Adrenal gland (tissue), 12 donors: Measurements from ENCODE around the gene NDUFAF8. TPM values are rescaled to one million over a fixed set of nuclear protein-coding genes. Genes with fewer than 3 reads are reported as not detected.

Experiments
- DNase-seq, 7 donors: peaks; one replicate each; pipeline ENCODE4 v3.0.0-alpha.2; 2019 to 2020
- H3K27ac ChIP-seq, 5 donors: fragments of 200-600 bp; sonication (generic) in 4 of 5; 1 replicate in 3 of 5; 2 replicates in 2 of 5; pipeline versions ENCODE4 v1.5.1 to v1.8.0; 2016 to 2020; ENCODE audit warnings: mild to moderate bottlenecking in 1 of 5
- H3K27me3 ChIP-seq: fragments of 200-600 bp; 2 replicates; pipeline ENCODE4 v1.8.0; 2021
- H3K36me3 ChIP-seq, 2 donors: fragments of 200-600 bp; replicated peaks in 1 of 2; 1 replicate in 1 of 2; 2 replicates in 1 of 2; pipeline versions ENCODE4 v1.5.1 to v1.8.0; 2018 to 2022
- H3K4me1 ChIP-seq, 2 donors: fragments of 200-600 bp; replicated peaks in 1 of 2; 1 replicate in 1 of 2; 2 replicates in 1 of 2; pipeline versions ENCODE4 v1.5.1 to v1.8.0; 2018 to 2021
- H3K4me3 ChIP-seq, 4 donors: fragments of 200-600 bp; sonication (generic) in 3 of 4; one replicate each; pipeline ENCODE4 v1.5.1; 2016 to 2018
- H3K9me3 ChIP-seq, 3 donors: fragments of 200-600 bp; sonication (generic) in 1 of 3; replicated peaks in 1 of 3; 1 replicate in 2 of 3; 2 replicates in 1 of 3; pipeline versions ENCODE4 v1.5.1 to v1.8.0; 2016 to 2021
- POLR2A ChIP-seq, 2 donors: fragments of 450-650 bp; IDR thresholded peaks; one replicate each; pipeline ENCODE4 v1.6.1; 2017; ENCODE audit warnings: antibody characterized with exemption in 2 of 2, mild to moderate bottlenecking in 2 of 2, moderate library complexity in 1 of 2
- WGBS, 4 donors: extraction: QIAGEN DNeasy Blood & Tissue Kit in 2 of 4; methylation state at CpG; one replicate each; pipeline versions ENCODE4 v1.1.5 to v1.1.7; 2013 to 2017; 5-methylcytosine and 5-hydroxymethylcytosine counted together
- intact Hi-C, 2 donors: fragments of 100-400 bp; cut with DNase I; formaldehyde crosslinking; loops; one replicate each; pipeline versions ENCODE4 v1.14.1 to v1.15.0; 2022 to 2023
- polyA plus RNA-seq, 3 donors: library from polyadenylated mRNA; stranded (reverse); fragments of 200-250 nt in 2 of 3; fragments of 350-450 nt in 1 of 3; fragmentation: Illumina TruSeq in 1 of 3; extraction: RNeasy Lipid Tissue Mini Kit (QIAGEN cat#74804) in 1 of 3; gene quantifications; one replicate each; pipeline ENCODE4 v1.2.3, GENCODE V29; 2013 to 2014
- total RNA-seq, 9 donors: library from RNA; depleted of rRNA in 4 of 9; stranded (reverse); fragments of >200 nt in 4 of 9; fragments of 120-200 nt in 1 of 9; fragmentation: NEBNext Ultra II Directional in 1 of 9; extraction: Animal tissue kit (Norgen Biotek cat#: 25700) in 1 of 9; gene quantifications; one replicate each; pipeline versions ENCODE4 v1.1.0 to v1.2.4, GENCODE V29; 2013 to 2023
- TF ChIP-seq, protein P1 (sequence below), 6 experiments: fragments of 450-650 bp in 4 of 6; fragments of 200-600 bp in 2 of 6; sonication (generic) in 1 of 6; IDR thresholded peaks; 1 replicate in 5 of 6; 2 replicates in 1 of 6; pipeline versions ENCODE4 v1.5.1 to v1.8.0; 2016 to 2021; ENCODE audit warnings: antibody characterized with exemption in 6 of 6, mild to moderate bottlenecking in 2 of 6, moderate library complexity in 1 of 6
- donor health status: healthy with polysubstance abuse.
- donor health status: Bipolar disorder and iron deficiency.
- donor health status: DM: yes; HTN: yes; CAD: no.
- donor health status: DM: no; HTN: no; CAD: no.
- donor health status: DM: no; HTN: no; CAD: no.
- donor health status: DM: yes; HTN: yes; CAD: no.

The NDUFAF8 gene
- total and polyA plus RNA-seq, 12 donors: 25.3 to 106 (median 49.6) TPM

DNA sequence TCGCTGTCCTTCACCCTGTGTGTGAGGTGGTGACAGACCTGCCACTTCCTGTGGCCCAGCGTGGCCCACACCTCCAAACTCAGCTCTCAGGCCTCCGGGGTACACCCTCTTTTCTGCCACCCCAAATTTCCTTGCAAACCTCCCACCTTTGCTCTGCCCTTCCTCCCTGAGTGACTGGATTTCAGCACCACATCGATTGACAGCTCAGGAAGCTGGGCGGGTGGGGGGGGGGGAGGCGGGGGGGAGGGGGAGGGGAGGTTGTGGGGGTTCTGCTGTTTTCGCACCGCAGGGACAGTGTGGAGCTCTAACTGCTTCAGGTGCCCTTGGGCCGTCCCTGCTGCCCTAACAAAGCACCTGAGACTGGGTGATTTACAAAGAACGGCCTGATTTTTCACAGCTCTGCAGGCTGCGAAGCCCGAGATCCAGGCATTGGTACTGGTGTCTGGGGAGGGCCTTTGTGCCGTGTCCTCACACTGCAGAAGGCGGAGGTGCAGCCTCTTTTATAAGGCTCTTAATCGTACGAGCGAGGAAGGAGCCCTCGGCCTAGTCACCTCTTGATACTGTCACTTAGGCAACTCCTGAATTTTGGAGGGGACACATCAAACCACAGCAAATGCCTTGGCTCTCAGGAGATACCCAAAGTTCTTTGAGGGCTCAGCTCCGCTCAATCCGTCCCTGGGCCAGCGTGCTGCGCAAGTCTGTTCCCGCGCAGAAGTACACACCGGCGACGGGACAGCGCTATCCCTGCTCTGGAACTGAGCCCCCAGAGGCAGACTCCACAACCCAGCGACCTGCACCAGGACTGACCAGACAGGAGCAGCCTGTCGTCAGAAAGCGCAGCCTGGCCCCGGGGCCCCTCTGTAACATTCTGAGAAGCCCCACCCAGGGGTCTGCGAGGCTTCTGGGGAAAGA, 3.6 kb downstream of the NDUFAF8 start:
- intact Hi-C loops: loop anchor here in 1 of 2 donors (5.0 kb wide), 1 partner anchor 100 kb away; no protein-coding TSS in a partner anchor
- Histone ChIP-seq H3K9me3 (no peaks in the 10 kb centered on the region), H3K27me3 (no peaks in the 10 kb centered on the region), H3K27ac (no peak overlapping the region), H3K4me1 (peaks cover 14 to 17% of the 10 kb centered on the region in 2 donors), H3K36me3 (no peaks in the 10 kb centered on the region), H3K4me3 (no peak overlapping the region)
- DNase-seq: no peak
- TF ChIP-seq, protein P1, sequence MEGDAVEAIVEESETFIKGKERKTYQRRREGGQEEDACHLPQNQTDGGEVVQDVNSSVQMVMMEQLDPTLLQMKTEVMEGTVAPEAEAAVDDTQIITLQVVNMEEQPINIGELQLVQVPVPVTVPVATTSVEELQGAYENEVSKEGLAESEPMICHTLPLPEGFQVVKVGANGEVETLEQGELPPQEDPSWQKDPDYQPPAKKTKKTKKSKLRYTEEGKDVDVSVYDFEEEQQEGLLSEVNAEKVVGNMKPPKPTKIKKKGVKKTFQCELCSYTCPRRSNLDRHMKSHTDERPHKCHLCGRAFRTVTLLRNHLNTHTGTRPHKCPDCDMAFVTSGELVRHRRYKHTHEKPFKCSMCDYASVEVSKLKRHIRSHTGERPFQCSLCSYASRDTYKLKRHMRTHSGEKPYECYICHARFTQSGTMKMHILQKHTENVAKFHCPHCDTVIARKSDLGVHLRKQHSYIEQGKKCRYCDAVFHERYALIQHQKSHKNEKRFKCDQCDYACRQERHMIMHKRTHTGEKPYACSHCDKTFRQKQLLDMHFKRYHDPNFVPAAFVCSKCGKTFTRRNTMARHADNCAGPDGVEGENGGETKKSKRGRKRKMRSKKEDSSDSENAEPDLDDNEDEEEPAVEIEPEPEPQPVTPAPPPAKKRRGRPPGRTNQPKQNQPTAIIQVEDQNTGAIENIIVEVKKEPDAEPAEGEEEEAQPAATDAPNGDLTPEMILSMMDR (IDR thresholded peaks at IDR 0.05): no peak
- TF ChIP-seq POLR2A (IDR thresholded peaks at IDR 0.05): no peak
- WGBS, 4 donors: 67 to 80% (median 75%) methylated on average over 14 to 32 of the region's 33 CpGs

GRCh38 chr17:81243333-81243664, 4.2 kb downstream of the NDUFAF8 start:
- peaks cover 8 to 11% of the 10 kb centered on the region in 2 donors for H3K4me1 ChIP-seq
- H3K4me3 ChIP-seq: no peak overlapping the region
- TF ChIP-seq POLR2A (IDR thresholded peaks at IDR 0.05): no peak
- TF ChIP-seq, protein P1 (IDR thresholded peaks at IDR 0.05): no peak
- no peaks in the 10 kb centered on the region for H3K9me3 ChIP-seq
- intact Hi-C loops: loop anchor here in 1 of 2 donors (5.0 kb wide), 1 partner anchor 101 kb away; no protein-coding TSS in a partner anchor
- no peak overlapping the region for H3K27ac ChIP-seq
- no peaks in the 10 kb centered on the region for H3K27me3 ChIP-seq
- H3K36me3 ChIP-seq: no peaks in the 10 kb centered on the region
- 52 to 62% (median 58%) methylated on average over 10 of the region's 10 CpGs for WGBS, 4 donors
- DNase-seq: no peak

DNA sequence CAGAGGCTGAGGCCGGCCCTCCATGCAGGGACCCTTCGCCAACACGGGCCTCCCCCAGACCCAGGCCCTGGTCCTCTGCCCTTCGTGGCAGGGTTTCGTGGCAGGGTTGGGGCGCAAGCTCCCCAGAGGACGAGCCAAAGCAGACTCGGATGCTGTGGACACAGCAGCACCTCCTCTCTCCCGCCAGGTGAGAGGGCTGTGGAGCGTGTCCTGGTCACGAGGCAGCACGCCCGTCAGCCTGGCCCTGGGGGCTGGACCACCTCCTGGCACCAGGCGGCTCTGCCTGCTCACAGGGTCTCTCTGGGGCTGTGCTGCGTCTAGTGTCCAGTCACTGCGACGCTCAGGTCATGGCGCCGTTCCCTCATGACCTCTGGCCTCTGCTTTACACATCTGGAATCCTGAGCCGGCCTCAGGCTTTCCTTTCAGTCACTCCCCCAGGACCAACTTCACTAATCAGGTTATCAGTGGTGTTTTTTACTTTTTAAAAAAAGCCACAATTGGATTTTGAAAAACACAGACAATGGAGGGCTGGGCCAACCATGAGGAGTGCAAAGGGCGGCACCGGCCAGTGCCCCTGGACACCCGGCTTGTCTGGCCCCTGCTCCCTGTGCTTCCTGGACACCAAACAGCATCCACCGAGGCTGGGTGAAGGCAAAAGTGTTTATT, 5.4 kb downstream of the NDUFAF8 start:
- H3K4me1 ChIP-seq: peaks cover 8 to 11% of the 10 kb centered on the region in 2 donors
- intact Hi-C loops: loop anchor here in 1 of 2 donors (5.0 kb wide), 1 partner anchor 102 kb away; no protein-coding TSS in a partner anchor
- H3K9me3 ChIP-seq: no peaks in the 10 kb centered on the region
- TF ChIP-seq POLR2A (IDR thresholded peaks at IDR 0.05): no peak
- TF ChIP-seq, protein P1 (IDR thresholded peaks at IDR 0.05): no peak
- H3K27ac ChIP-seq: no peak overlapping the region
- peaks cover 0 to under 1% of the 10 kb centered on the region in 2 donors for H3K36me3 ChIP-seq
- H3K4me3 ChIP-seq: no peak overlapping the region
- no peak for DNase-seq
- H3K27me3 ChIP-seq: no peaks in the 10 kb centered on the region
- WGBS, 4 donors: 75 to 80% (median 77%) methylated on average over 16 to 24 of the region's 24 CpGs

DNA sequence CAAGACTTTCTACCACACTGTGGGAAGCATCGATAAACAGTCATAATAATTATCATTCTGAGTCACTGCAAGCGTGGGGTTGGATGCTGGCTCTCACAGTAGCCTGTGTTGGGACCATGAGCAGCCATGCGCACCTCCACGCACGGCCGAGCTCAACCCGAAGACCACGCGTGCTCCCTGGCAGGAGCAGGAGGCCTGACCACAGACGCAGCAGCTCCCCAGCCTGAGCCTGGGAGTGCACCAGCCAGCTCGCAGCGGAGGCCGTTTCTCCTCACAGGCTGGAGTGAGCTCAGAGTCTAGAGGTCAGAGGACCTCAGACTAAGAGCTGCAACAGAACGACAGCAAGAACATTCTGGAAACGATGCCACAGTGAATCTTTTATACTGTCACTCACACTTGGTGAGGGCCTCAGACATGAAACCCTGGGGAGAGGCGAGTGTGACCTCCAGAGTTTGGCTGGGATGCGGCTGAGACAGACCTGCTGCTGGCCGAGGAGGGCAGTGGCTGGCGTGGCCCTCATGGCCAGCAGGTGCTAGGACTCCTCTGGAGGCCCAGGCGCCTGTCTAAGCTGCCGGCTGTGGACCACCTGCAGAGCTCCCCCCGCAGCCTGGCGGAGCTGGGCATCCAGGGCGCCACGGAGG, 6.0 kb downstream of the NDUFAF8 start:
- Histone ChIP-seq H3K4me3 (no peak overlapping the region), H3K9me3 (no peaks in the 10 kb centered on the region), H3K36me3 (peaks cover 0 to 7% of the 10 kb centered on the region in 2 donors), H3K4me1 (peaks cover 4 to 7% of the 10 kb centered on the region in 2 donors), H3K27me3 (no peaks in the 10 kb centered on the region), H3K27ac (no peak overlapping the region)
- TF ChIP-seq POLR2A (IDR thresholded peaks at IDR 0.05): no peak
- TF ChIP-seq, protein P1 (IDR thresholded peaks at IDR 0.05): no peak
- intact Hi-C loops: no loop called here
- 66 to 78% (median 73%) methylated on average over 9 to 25 of the region's 25 CpGs for WGBS, 4 donors
- no peak for DNase-seq
